ENCODE data around the gene PLEKHM2. TPM values are rescaled to one million over a fixed set of nuclear protein-coding genes. Genes with fewer than 3 reads are reported as not detected.
A peak's percentile ranks its signal among the peaks of the same experiment; 100 is the strongest.
"Not testable (repeated sequence)": the region's sequence is repeated elsewhere in the genome, so short reads cannot be mapped to it uniquely, and the experiment has no call there.

The PLEKHM2 gene
- total RNA-seq, 2 experiments from 2014 or later = 47.7 to 56.6 TPM

DNA sequence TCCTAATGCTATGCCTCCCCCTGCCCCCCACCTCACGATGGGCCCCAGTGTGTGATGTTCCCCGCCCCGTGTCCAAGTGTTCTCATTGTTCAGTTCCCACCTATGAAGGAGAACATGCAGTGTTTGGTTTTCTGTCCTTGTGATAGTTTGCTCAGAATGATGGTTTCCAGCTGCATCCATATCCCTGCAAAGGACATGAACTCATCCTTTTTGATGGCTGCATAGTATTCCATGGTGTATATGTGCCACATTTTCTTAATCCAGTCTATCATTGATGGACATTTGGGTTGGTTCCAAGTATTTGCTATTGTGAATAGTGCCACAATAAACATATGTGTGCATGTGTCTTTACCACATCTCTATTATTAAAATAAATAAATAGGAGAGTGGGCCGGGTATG, 15.2 kb downstream of the PLEKHM2 start:
- H3K27me3 Mint-ChIP-seq; ATAC-seq (ENCODE audit: low read depth); H3K4me3 Mint-ChIP-seq; H3K9me3 Mint-ChIP-seq; H3K27ac Mint-ChIP-seq; POLR2A ChIA-PET; DNase-seq: not testable (repeated sequence)
- peaks cover 11% of the 10 kb centered on the region for H3K36me3 Mint-ChIP-seq
- peaks cover 21% of the 10 kb centered on the region for H3K4me1 Mint-ChIP-seq

GRCh38 chr1:15700508-15700907, 16.4 kb downstream of the PLEKHM2 start:
- POLR2A ChIA-PET = interaction anchor here (0.6 kb wide), 1 partner anchor 1319 kb away, joined by 3 read pairs; no protein-coding TSS in a partner anchor
- peaks cover 16% of the 10 kb centered on the region for H3K4me1 Mint-ChIP-seq

GRCh38 chr1:15701784-15702183, 17.7 kb downstream of the PLEKHM2 start:
- DNase-seq = no peak
- POLR2A ChIA-PET = interaction anchor here (0.5 kb wide), 1 partner anchor 10 kb away, joined by 4 read pairs; no protein-coding TSS in a partner anchor
- Mint-ChIP-seq H3K27me3 (no peaks in the 10 kb centered on the region), H3K4me1 (peaks cover 13% of the 10 kb centered on the region), H3K27ac (no peak overlapping the region), H3K4me3 (no peak overlapping the region), H3K9me3 (no peaks in the 10 kb centered on the region), H3K36me3 (peaks cover 18% of the 10 kb centered on the region)
- no peak for ATAC-seq (ENCODE audit: low read depth)

More at GRCh38 chr1:15700508-15700907, 16.4 kb downstream of the PLEKHM2 start:
- Mint-ChIP-seq H3K27me3 (no peaks in the 10 kb centered on the region), H3K36me3 (peaks cover 11% of the 10 kb centered on the region), H3K9me3 (no peaks in the 10 kb centered on the region), H3K27ac (peak overlapping the region; percentile 21), H3K4me3 (no peak overlapping the region)
- DNase-seq (no peak), ATAC-seq (ENCODE audit: low read depth) (no peak)

GRCh38 chr1:15702722-15703550, 18.8 kb downstream of the PLEKHM2 start:
- Mint-ChIP-seq H3K4me3 (no peak overlapping the region), H3K36me3 (peaks cover 16% of the 10 kb centered on the region), H3K27ac (no peak overlapping the region), H3K9me3 (no peaks in the 10 kb centered on the region), H3K4me1 (peaks cover 5% of the 10 kb centered on the region), H3K27me3 (no peaks in the 10 kb centered on the region)
- POLR2A ChIA-PET = no interaction called here
- ATAC-seq (ENCODE audit: low read depth) (no peak), DNase-seq (no peak)

GRCh38 chr1:15703562-15703961, 19.4 kb downstream of the PLEKHM2 start:
- no peak for ATAC-seq (ENCODE audit: low read depth)
- H3K36me3 Mint-ChIP-seq = peaks cover 16% of the 10 kb centered on the region
- no peak overlapping the region for H3K4me3 Mint-ChIP-seq
- DNase-seq = no peak
- peaks cover 5% of the 10 kb centered on the region for H3K4me1 Mint-ChIP-seq
- no peak overlapping the region for H3K27ac Mint-ChIP-seq
- H3K27me3 Mint-ChIP-seq = no peaks in the 10 kb centered on the region
- no peaks in the 10 kb centered on the region for H3K9me3 Mint-ChIP-seq
- POLR2A ChIA-PET = no interaction called here

GRCh38 chr1:15704526-15705183, 20.5 kb downstream of the PLEKHM2 start:
- H3K36me3 Mint-ChIP-seq = peaks cover 12% of the 10 kb centered on the region
- DNase-seq = no peak
- POLR2A ChIA-PET = interaction anchor here (0.6 to 0.7 kb wide), 2 partner anchors 45 to 163 kb away, joined by 3 to 6 read pairs; no protein-coding TSS in a partner anchor
- H3K4me3 Mint-ChIP-seq = no peak overlapping the region
- no peak for ATAC-seq (ENCODE audit: low read depth)
- no peaks in the 10 kb centered on the region for H3K27me3 Mint-ChIP-seq
- H3K27ac Mint-ChIP-seq = no peak overlapping the region
- no peaks in the 10 kb centered on the region for H3K9me3 Mint-ChIP-seq
- H3K4me1 Mint-ChIP-seq = peaks cover 2% of the 10 kb centered on the region

GRCh38 chr1:15705184-15705566, 21.1 kb downstream of the PLEKHM2 start:
- ATAC-seq (ENCODE audit: low read depth) = no peak
- Mint-ChIP-seq H3K36me3 (peaks cover 12% of the 10 kb centered on the region), H3K4me3 (no peak overlapping the region), H3K9me3 (no peaks in the 10 kb centered on the region), H3K27ac (no peak overlapping the region), H3K27me3 (no peaks in the 10 kb centered on the region), H3K4me1 (peaks cover 2% of the 10 kb centered on the region)
- POLR2A ChIA-PET = interaction anchor here (0.6 to 1.0 kb wide), 3 partner anchors 9 to 164 kb away, joined by 3 to 6 read pairs (median 3); no protein-coding TSS in a partner anchor
- no peak for DNase-seq

GRCh38 chr1:15706751-15707150, 22.6 kb downstream of the PLEKHM2 start:
- no peak for DNase-seq
- H3K4me3 Mint-ChIP-seq = no peak overlapping the region
- no peak for ATAC-seq (ENCODE audit: low read depth)
- H3K36me3 Mint-ChIP-seq = peaks cover 12% of the 10 kb centered on the region
- no peaks in the 10 kb centered on the region for H3K9me3 Mint-ChIP-seq
- peaks cover 6% of the 10 kb centered on the region for H3K4me1 Mint-ChIP-seq
- no peaks in the 10 kb centered on the region for H3K27me3 Mint-ChIP-seq
- POLR2A ChIA-PET = no interaction called here
- no peak overlapping the region for H3K27ac Mint-ChIP-seq

- DNase-seq (no peak), ATAC-seq (ENCODE audit: low read depth) (no peak)
- Mint-ChIP-seq H3K4me1 (peaks cover 6% of the 10 kb centered on the region), H3K4me3 (no peak overlapping the region), H3K9me3 (no peaks in the 10 kb centered on the region), H3K27ac (no peak overlapping the region), H3K36me3 (peaks cover 12% of the 10 kb centered on the region), H3K27me3 (no peaks in the 10 kb centered on the region)
- POLR2A ChIA-PET = no interaction called here
Observed at GRCh38 chr1:15707239-15707925, 23.3 kb downstream of the PLEKHM2 start.

GRCh38 chr1:15708486-15709137, 24.5 kb downstream of the PLEKHM2 start:
- Mint-ChIP-seq H3K4me1 (peaks cover 6% of the 10 kb centered on the region), H3K4me3 (no peak overlapping the region), H3K27ac (no peak overlapping the region), H3K9me3 (no peaks in the 10 kb centered on the region), H3K27me3 (no peaks in the 10 kb centered on the region), H3K36me3 (peaks cover 12% of the 10 kb centered on the region)
- POLR2A ChIA-PET = no interaction called here
- no peak for ATAC-seq (ENCODE audit: low read depth)
- no peak for DNase-seq

DNA sequence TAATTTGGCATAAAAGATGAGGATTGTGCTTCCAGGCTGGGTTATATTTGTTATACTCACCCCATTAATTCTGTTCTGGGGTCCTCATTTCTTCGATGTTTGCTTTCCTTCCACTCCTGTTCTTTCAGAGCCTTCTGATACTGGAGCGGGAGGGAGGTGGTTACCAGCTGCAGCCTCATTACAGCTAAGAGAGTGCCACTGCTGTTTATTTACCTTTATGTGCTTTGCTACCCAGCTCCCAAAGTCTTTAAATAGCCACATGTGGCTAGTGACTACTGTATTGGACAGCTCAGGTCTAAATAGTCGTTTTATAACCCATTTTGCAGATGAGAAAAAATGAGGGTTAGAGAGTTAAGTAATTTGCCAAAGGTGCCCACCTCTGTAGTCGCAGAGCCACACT, 25.1 kb downstream of the PLEKHM2 start:
- no peaks in the 10 kb centered on the region for H3K9me3 Mint-ChIP-seq
- POLR2A ChIA-PET = interaction anchor here (0.5 kb wide), 1 partner anchor 51 kb away, joined by 3 read pairs; no protein-coding TSS in a partner anchor
- peaks cover 12% of the 10 kb centered on the region for H3K36me3 Mint-ChIP-seq
- no peaks in the 10 kb centered on the region for H3K27me3 Mint-ChIP-seq
- H3K4me1 Mint-ChIP-seq = peaks cover 6% of the 10 kb centered on the region
- DNase-seq = no peak
- H3K4me3 Mint-ChIP-seq = no peak overlapping the region
- H3K27ac Mint-ChIP-seq = no peak overlapping the region
- no peak for ATAC-seq (ENCODE audit: low read depth)

DNA sequence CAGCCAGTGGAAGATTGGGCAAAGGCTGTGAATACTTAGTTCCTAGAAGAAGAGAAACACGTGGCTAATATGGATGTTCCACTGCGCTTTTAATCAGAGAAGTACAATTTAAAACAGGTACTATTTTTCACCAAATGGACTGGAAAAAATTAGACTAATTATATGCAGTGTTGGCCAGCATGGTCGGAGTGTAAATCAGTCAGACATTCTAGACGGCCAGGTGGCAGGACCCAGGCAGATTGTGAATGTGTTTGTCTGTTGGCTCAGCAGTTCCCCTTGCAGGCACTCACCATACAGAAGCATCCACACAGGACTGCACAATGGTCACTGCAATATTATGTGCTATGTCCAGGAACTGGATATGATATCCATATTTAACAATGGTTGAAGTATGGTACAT, 28.0 kb downstream of the PLEKHM2 start:
- Mint-ChIP-seq H3K4me1 (peaks cover 3% of the 10 kb centered on the region), H3K36me3 (no peaks in the 10 kb centered on the region), H3K4me3 (no peak overlapping the region), H3K27me3 (no peaks in the 10 kb centered on the region), H3K9me3 (no peaks in the 10 kb centered on the region), H3K27ac (no peak overlapping the region)
- ATAC-seq (ENCODE audit: low read depth) (no peak), DNase-seq (no peak)
- POLR2A ChIA-PET = interaction anchor here (0.6 kb wide), 1 partner anchor 10 kb away, joined by 4 read pairs; no protein-coding TSS in a partner anchor

Measured in activated naive CD8-positive, alpha-beta T cell treated with anti-CD3 and anti-CD28 coated beads, Interleukin-2, amount 10 ng/mL, durations not matched to agents 7 days and 5 days (primary cell).